Type B pancreatic cell (in vitro differentiated cells): ENCODE measurements around the gene SYNPR. TPM values are rescaled to one million over a fixed set of nuclear protein-coding genes. Genes with fewer than 3 reads are reported as not detected.
"Not testable (repeated sequence)": the region's sequence is repeated elsewhere in the genome, so short reads cannot be mapped to it uniquely, and the experiment has no call there.

Experiments used
- DNase-seq: peaks from one replicate; pipeline ENCODE4 v3.0.0; 2021; ENCODE audit warnings: mixed read lengths; ENCODE audit not compliant: unreplicated experiment; ENCODE audit errors: extremely low spot score
- H3K27ac Mint-ChIP-seq: 2 replicates; pipeline ENCODE4 v1.8.0; 2021; ENCODE audit warnings: mild to moderate bottlenecking, mixed read lengths
- H3K27me3 Mint-ChIP-seq: 2 replicates; pipeline ENCODE4 v1.8.0; 2021; ENCODE audit warnings: mixed read lengths
- H3K36me3 Mint-ChIP-seq: 2 replicates; pipeline ENCODE4 v1.8.0; 2021; ENCODE audit warnings: mixed read lengths
- H3K4me1 Mint-ChIP-seq: one replicate; pipeline ENCODE4 v1.8.0; 2021; ENCODE audit warnings: mixed read lengths; ENCODE audit not compliant: unreplicated experiment
- H3K4me3 Mint-ChIP-seq: 2 replicates; pipeline ENCODE4 v1.8.0; 2021; ENCODE audit warnings: mild to moderate bottlenecking, mixed read lengths
- H3K9me3 Mint-ChIP-seq: 2 replicates; pipeline ENCODE4 v1.8.0; 2021; ENCODE audit warnings: mixed read lengths
- total RNA-seq: library from RNA; stranded (reverse); gene quantifications from 2 replicates; pipeline ENCODE4 v1.2.1, GENCODE V29; 2021; ENCODE audit warnings: low replicate concordance
- TF ChIP-seq, protein P1 (sequence below): fragments of 200-600 bp; sonication (generic); conservative IDR thresholded peaks from 2 replicates; pipeline ENCODE4 v1.5.0; 2021; ENCODE audit warnings: antibody characterized with exemption, mild to moderate bottlenecking

Gene SYNPR
- total RNA-seq, 1 donor from 2014 or later: 2.3 TPM

DNA sequence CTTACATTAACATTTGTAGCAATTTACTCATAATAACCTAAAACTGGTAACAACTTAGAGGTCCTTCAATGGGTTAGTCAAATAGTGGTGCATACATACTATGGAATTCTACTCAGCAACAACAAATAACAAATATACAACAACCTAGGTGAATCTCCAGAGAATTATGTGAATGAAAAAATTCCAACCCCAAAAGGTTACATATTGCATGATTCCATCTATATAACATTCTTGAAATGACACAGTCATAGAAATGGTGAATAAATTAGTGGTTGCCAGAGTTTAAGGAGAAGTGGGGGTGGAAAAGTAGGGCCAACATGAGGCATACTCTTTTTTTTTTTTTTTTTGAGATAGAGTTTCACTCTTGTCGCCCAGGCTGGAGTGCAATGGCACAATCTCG lies 361.7 kb downstream of the SYNPR start:
- DNase-seq: no peak

DNA sequence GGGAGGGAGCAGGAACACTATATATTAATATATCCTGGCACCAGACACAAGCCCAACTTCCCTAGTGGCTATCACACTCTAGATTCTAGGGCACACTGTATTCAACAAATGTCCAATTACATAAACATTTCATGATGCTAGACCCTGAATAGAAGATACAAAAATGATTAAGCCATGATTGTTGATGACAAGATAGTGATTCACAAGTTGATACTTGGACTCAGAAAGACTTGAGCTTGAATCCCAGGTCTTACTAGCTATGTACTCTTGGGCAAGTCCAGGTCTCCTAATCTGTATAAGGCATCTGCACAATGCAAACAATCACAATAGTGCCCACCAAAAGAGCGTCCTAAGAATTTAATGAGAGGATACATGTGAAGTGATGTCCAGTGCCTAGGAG lies 364.4 kb downstream of the SYNPR start:
- H3K27me3 Mint-ChIP-seq: peaks cover 4% of the 10 kb centered on the region
- H3K9me3 Mint-ChIP-seq: peaks cover 6% of the 10 kb centered on the region
- H3K4me1 Mint-ChIP-seq: peaks cover 9% of the 10 kb centered on the region
- H3K36me3 Mint-ChIP-seq: no peaks in the 10 kb centered on the region
- DNase-seq: no peak
- H3K4me3 Mint-ChIP-seq: no peak overlapping the region
- TF ChIP-seq, protein P1, sequence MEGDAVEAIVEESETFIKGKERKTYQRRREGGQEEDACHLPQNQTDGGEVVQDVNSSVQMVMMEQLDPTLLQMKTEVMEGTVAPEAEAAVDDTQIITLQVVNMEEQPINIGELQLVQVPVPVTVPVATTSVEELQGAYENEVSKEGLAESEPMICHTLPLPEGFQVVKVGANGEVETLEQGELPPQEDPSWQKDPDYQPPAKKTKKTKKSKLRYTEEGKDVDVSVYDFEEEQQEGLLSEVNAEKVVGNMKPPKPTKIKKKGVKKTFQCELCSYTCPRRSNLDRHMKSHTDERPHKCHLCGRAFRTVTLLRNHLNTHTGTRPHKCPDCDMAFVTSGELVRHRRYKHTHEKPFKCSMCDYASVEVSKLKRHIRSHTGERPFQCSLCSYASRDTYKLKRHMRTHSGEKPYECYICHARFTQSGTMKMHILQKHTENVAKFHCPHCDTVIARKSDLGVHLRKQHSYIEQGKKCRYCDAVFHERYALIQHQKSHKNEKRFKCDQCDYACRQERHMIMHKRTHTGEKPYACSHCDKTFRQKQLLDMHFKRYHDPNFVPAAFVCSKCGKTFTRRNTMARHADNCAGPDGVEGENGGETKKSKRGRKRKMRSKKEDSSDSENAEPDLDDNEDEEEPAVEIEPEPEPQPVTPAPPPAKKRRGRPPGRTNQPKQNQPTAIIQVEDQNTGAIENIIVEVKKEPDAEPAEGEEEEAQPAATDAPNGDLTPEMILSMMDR: no peak
- no peak overlapping the region for H3K27ac Mint-ChIP-seq

More for the DNA sequence above, 361.7 kb downstream of the SYNPR start:
- H3K4me3 Mint-ChIP-seq: no peak overlapping the region
- TF ChIP-seq, protein P1: no peak
- H3K9me3 Mint-ChIP-seq: peaks cover 5% of the 10 kb centered on the region
- no peaks in the 10 kb centered on the region for H3K36me3 Mint-ChIP-seq
- H3K27ac Mint-ChIP-seq: no peak overlapping the region
- peaks cover 6% of the 10 kb centered on the region for H3K27me3 Mint-ChIP-seq
- peaks cover 9% of the 10 kb centered on the region for H3K4me1 Mint-ChIP-seq

DNA sequence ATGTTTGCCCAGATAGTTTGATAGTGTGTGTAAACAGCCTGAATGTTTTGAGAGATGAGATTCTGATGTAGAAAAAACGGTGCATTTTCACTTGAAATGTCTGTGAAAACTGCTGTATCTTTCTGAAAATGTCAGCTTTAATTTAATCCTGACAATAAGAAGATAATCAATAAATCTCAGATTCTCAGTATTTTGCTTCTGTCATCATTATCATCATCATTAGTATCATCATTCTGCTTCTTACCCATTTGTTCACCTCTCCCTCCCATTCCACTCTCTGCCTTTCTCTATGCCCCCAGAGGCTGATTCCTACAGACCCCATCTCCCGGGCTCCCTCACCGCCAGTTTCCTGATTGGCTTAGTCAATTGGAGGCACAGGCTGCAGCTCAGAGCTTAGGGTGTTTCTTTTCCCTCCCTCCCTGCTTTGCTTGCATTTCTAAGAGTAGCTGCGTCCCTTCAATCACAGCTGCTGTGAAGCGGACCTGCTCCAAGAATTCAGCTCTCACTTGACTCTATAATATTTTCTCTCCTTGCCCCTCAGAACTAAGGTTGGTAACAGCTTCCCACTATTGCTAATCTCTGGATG lies 366.2 kb downstream of the SYNPR start:
- TF ChIP-seq, protein P1: no peak
- Mint-ChIP-seq H3K9me3 (peaks cover 6% of the 10 kb centered on the region), H3K4me1 (peaks cover 9% of the 10 kb centered on the region), H3K4me3 (no peak overlapping the region), H3K27ac (peak overlapping the region; percentile 5), H3K27me3 (peaks cover 4% of the 10 kb centered on the region), H3K36me3 (no peaks in the 10 kb centered on the region)
- DNase-seq: no peak

DNA sequence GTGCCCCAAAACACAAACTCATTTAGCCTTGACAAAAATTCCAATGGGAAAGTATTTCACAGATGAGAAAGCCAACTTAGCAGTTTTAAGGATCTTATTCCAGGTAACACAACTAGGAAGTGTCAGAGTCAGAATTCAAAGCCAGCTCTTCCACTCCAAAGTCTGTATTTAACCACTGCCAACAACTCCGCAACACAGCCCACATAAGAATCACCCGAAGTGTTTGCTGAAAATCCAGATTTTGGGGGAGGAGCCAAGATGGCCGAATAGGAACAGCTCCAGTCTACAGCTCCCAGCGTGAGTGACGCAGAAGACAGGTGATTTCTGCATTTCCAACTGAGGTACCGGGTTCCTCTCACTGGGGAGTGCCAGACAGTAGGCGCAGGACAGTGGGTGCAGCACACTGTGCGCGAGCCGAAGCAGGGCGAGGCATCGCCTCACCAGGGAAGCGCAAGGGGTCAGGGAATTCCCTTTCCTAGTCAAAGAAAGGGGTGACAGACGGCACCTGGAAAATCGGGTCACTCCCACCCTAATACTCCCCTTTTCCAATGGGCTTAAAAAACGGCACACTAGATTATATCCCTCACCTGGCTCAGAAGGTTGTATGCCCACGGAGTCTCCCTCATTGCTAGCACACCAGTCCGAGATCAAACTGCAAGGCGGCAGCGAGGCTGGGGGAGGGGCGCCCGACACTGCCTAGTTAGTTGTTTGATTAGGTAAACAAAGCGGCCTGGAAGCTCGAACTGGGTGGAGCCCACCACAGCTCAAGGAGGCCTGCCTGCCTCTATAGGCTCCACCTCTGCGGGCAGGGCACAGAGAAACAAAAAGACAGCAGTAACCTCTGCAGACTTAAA lies 367.0 kb downstream of the SYNPR start:
- H3K27ac Mint-ChIP-seq: peak overlapping the region; percentile 70
- not testable (repeated sequence) for H3K4me1 Mint-ChIP-seq, H3K27me3 Mint-ChIP-seq, H3K36me3 Mint-ChIP-seq, DNase-seq, H3K9me3 Mint-ChIP-seq
- H3K4me3 Mint-ChIP-seq: peak overlapping the region; percentile 85

DNA sequence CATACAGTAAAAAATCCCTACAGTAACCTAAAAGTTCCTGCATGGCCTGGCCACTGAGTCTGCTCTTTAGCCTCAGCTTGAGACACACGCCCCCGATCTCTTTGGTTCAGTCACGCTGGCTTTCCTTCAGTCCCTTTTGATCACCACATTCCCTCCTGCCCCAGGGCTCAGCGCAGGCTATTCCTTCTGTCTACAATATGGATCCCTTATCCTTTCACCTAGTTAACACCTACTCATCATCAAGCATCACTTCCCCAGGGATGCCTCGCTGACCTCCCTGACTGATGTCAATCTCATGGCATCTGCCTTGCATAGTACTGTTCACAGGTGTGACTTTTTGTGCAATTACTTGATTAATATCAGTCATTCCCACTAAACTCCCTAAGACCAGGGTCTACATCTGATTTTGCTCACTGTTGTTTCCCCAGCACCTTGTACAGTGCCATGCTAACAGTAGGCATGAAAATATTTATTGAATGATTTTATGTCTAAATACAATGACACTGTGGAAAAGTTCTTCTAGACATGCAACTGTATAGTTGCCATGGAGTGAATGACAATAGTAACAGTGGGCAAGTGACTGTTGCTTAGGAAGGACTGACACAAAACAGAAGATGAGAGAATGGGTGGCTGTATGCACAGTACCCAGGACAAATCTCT lies 374.1 kb downstream of the SYNPR start, which contains the start of gene SNTN:
SNTN (plus strand) TSS at position 610 of the 660 bp plus-strand sequence; CDS start at position 623, 13 bp downstream.
- Mint-ChIP-seq H3K36me3 (no peaks in the 10 kb centered on the region), H3K27me3 (peaks cover 3% of the 10 kb centered on the region), H3K9me3 (peaks cover 4% of the 10 kb centered on the region), H3K4me1 (peaks cover 9% of the 10 kb centered on the region), H3K4me3 (no peak within 1 kb of the TSS), H3K27ac (no peak within 1 kb of the TSS)
- no peak for DNase-seq
- TF ChIP-seq, protein P1: no peak
